Astrocyte of the spinal cord (primary cell): Measurements from ENCODE around the gene AP3D1.
A peak's percentile ranks its signal among the peaks of the same experiment; 100 is the strongest.

Experiments
- DNase-seq: peaks from one replicate; pipeline ENCODE4 v3.0.0; 2011; ENCODE audit warnings: low read depth, low spot score
- H3K4me3 ChIP-seq: 2 replicates; pipeline ENCODE4 v1.5.1; 2011; ENCODE audit warnings: low read depth, mild to moderate bottlenecking, low read length, moderate library complexity
- in situ Hi-C: cut with HindIII; loops from 2 replicates; pipeline ENCODE4 v1.10.0; 2017; ENCODE audit warnings: low sequenced_read_pairs
- TF ChIP-seq, protein P1 (sequence below): IDR thresholded peaks from 2 replicates; pipeline ENCODE4 v1.5.1; 2012; ENCODE audit warnings: low read depth, mild to moderate bottlenecking, low read length, inconsistent platforms

AP3D1 gene

DNA sequence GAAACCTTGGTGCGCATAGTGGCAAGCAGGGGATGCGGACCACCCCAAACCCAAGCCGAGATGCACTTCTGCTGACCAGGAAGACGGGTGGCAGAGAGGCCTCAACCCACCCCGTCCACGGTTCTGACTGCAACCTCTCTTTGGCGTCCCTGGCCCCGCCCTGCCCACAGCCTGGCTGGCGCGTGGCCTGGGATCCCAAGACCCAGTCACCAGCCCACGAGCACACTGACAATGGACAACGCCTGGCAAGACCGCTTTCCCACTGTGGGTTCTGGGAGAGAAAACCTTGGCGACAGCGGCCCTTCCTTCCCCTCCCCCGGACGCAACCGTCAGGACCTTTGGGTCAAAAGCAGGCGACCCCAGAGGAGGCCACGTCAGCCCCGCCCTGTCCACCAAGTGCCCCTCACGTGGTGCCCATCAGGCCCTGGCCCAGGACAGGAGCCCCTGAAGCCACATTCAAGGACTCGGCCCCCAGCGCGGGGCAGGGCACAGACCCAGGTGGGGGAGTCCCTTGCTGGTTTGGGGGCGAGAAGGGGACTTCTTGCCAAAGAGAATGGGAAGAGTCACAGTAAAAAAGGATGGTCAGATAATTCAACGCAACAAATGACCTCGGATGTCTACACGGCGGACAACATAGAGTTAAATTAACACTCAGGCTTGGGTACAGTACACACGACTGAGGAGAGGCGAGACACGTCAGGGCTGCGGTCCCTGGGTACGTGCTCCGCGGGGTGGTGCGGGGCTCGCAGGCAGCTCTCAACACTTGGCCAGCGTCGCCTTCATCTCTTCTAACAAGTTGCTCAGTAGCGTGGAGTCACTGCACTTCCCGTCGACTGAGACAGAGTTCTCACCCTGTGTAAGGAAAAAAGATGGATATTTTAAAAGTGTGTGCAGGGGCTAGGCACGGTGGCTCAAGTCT lies 49.7 kb downstream of the AP3D1 start:
- TF ChIP-seq, protein P1, sequence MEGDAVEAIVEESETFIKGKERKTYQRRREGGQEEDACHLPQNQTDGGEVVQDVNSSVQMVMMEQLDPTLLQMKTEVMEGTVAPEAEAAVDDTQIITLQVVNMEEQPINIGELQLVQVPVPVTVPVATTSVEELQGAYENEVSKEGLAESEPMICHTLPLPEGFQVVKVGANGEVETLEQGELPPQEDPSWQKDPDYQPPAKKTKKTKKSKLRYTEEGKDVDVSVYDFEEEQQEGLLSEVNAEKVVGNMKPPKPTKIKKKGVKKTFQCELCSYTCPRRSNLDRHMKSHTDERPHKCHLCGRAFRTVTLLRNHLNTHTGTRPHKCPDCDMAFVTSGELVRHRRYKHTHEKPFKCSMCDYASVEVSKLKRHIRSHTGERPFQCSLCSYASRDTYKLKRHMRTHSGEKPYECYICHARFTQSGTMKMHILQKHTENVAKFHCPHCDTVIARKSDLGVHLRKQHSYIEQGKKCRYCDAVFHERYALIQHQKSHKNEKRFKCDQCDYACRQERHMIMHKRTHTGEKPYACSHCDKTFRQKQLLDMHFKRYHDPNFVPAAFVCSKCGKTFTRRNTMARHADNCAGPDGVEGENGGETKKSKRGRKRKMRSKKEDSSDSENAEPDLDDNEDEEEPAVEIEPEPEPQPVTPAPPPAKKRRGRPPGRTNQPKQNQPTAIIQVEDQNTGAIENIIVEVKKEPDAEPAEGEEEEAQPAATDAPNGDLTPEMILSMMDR, result no peak
- H3K4me3 ChIP-seq, result no peak overlapping the region
- in situ Hi-C loops, result no loop called here
- DNase-seq, result no peak

DNA sequence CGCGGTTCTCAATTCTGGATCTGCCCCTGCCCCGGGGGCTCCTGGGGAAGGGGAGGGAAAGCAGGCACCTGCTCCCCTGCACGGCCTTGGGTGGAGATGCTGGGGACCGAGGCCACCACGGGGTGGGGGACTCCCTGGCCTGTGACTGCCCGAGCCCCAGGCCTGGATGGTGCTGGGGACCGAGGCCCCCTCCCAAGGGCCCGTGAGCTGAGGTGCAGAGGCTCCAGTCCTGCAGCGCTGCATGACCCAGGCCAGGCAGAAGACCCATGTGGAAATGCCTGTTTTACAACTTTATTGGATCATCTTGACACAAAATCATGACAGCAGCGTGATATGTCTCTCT lies 50.7 kb downstream of the AP3D1 start:
- DNase-seq, result no peak
- TF ChIP-seq, protein P1, result no peak
- in situ Hi-C loops, result no loop called here
- no peak overlapping the region for H3K4me3 ChIP-seq

DNA sequence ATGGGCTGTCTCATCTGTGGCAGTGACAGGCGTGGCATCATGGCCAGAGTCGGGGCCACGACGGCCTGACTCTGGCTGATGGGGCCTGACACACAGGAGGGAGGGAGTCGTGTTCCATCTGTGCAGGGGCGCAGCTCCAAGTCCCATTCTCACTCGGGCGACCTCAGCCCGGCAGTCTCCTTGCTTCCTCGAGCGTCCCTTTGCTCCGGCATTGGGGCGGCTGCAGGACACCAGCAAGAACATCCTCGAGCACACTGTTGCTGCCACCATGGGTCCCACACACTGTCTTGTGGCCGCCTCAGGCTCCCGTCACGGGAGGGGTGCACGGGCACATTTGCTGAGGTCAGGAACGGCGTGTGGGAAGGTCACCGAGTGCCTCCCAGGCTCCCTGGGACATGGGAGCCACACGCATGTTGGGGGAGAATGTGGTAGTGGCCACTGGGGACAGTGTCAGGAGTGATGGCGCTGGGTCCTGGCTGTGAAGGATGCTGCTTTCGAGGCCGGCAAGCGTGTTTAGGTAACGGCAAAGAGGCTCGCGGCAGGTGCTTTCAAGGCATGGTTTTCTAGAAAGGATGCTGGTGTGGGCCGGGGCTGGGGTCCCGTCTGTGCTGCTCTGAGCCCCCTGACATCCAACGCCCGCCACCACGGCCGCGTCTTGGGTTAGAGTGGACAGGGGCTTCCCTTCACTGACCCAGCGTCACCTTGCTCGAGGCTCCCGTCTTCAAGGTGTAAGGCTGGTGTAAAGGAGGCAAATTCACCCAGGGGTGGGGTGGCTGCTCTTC lies 51.2 kb downstream of the AP3D1 start:
- TF ChIP-seq, protein P1, result no peak
- no peak overlapping the region for H3K4me3 ChIP-seq
- no peak for DNase-seq
- in situ Hi-C loops, result no loop called here

DNA sequence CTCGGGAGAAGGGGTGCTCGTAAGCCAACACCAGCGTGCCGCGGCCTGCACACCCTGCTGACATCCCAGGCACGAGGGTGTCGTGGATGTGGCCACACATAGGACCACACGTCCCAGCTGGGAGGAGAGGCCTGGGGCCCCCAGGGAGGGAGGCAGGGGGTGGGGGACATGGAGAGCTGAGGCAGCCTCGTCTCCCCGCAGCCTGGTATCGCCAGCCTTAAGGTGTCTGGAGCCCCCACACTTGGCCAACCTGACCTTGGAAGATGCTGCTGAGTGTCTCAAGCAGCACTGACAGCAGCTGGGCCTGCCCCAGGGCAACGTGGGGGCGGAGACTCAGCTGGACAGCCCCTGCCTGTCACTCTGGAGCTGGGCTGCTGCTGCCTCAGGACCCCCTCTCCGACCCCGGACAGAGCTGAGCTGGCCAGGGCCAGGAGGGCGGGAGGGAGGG lies 52.3 kb downstream of the AP3D1 start:
- in situ Hi-C loops, result no loop called here
- DNase-seq, result no peak
- no peak overlapping the region for H3K4me3 ChIP-seq

DNA sequence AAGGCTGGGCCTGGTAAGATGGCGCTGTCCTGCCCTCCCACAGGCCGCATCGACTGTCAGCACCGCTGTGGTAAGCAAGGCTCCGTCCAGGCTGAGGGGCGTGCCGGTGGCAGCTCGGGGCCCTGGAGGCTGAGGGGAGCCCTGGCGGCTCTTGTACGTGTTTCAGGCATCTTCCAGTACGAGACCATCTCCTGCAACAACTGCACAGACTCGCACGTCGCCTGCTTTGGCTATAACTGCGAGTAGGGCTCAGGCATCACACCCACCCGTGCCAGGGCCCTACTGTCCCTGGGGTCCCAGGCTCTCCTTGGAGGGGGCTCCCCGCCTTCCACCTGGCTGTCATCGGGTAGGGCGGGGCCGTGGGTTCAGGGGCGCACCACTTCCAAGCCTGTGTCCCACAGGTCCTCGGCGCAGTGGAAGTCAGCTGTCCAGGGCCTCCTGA lies 53.5 kb downstream of the AP3D1 start:
- TF ChIP-seq, protein P1, result no peak
- H3K4me3 ChIP-seq, result no peak overlapping the region
- DNase-seq, result no peak
- in situ Hi-C loops, result no loop called here

More for the DNA sequence above, 52.3 kb downstream of the AP3D1 start:
- TF ChIP-seq, protein P1, result no peak

DNA sequence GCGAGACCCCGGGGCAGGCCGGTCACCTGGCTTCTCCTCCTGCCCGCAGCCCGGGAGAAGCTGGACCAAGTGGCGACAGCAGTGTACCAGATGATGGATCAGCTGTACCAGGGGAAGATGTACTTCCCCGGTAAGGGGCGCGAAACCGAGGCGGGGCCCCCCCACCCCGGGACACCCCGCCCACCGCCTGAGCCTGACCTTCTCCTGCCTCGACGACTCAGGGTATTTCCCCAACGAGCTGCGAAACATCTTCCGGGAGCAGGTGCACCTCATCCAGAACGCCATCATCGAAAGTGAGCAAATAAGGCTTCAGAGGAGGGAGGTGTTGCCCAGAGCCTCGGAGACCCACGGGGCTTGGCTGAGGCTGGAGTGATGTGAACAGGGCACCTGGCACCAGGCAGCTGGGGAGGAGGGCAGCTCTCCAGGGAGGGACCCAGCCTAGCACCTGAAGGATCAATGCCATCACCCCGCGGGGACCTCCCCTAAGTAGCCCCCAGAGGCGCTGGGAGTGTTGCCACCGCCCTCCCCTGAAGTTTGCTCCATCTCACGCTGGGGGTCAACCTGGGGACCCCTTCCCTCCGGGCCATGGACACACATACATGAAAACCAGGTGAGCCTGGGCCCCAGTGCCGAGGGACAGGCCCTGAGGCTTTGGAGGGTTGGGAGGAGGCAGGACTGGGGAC lies 54.0 kb downstream of the AP3D1 start:
- DNase-seq, result no peak
- peak overlapping the region; percentile 42 for H3K4me3 ChIP-seq
- in situ Hi-C loops, result no loop called here
- TF ChIP-seq, protein P1, result no peak
